HL-60/S4 (cell line): ENCODE measurements around the gene LRIF1.

Experiments used
- in situ Hi-C: fragments of 300-500 bp; cut with MboI; formaldehyde crosslinking; loops from 2 replicates; pipeline ENCODE4 v1.14.3; 2022; ENCODE audit warnings: low sequenced_read_pairs

LRIF1 gene, protein sequence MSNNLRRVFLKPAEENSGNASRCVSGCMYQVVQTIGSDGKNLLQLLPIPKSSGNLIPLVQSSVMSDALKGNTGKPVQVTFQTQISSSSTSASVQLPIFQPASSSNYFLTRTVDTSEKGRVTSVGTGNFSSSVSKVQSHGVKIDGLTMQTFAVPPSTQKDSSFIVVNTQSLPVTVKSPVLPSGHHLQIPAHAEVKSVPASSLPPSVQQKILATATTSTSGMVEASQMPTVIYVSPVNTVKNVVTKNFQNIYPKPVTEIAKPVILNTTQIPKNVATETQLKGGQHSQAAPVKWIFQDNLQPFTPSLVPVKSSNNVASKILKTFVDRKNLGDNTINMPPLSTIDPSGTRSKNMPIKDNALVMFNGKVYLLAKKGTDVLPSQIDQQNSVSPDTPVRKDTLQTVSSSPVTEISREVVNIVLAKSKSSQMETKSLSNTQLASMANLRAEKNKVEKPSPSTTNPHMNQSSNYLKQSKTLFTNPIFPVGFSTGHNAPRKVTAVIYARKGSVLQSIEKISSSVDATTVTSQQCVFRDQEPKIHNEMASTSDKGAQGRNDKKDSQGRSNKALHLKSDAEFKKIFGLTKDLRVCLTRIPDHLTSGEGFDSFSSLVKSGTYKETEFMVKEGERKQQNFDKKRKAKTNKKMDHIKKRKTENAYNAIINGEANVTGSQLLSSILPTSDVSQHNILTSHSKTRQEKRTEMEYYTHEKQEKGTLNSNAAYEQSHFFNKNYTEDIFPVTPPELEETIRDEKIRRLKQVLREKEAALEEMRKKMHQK

DNA sequence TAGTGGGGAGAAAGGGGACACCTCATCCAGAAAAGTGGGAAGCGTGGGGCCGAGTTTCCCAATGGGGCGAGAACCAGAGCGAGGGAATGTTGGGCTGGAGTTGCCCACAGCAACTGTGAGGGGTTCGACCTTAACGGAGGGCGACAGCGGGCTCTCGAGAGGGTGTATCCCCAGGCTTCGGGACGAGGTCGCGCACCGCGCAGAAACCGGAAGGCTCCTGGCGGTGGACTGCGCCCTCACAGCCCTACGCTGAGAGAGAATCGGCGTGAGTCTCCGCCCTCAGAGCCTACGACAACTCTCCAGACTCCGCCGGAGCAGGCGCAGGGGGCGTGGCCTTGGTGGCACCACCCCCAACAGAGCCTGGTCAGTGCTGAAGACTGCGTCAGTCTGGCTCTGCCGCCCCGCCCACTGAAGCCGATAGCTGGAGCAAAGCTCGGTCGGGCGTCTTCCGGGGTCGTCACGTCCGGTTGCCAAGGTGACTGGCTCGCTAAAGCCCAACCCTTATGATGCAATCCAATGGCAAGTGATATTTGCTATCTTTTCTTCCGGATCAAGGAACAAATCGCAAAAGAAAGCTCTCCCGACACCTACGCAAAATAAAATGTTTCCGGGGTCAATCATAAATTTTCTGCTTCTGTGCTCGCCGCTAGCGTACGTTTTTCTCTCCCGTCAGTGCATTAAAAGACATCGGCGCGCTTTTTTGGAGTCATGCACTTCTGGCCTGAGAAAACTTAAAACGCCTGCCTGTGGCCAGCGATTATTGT, at the start of gene LRIF1:
Gene LRIF1, minus strand, starts transcription at position 232 of the 764 bp plus-strand sequence. CDS start 234 bp downstream, outside the sequence.
- in situ Hi-C loops: no loop called here

DNA sequence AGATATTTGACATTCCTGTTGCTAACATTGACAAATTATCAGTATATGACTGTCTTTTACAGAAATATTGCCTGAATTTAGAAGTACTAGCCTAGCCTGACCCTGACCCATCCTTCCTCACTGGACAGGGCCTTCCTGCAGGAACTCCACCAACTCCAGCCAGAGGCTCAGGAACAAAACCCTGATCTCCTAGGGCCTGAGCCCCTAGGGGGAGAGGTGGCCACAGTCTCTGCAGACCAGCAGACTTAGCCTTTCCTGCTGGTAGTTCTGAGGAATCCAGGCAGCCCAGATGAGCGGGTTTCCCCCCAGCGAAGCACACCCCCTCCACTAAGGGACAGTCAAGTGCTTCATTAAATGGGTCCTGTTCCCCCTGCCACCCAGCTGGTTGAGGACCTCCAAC, 44.3 kb upstream of the LRIF1 start:
- in situ Hi-C loops: loop anchor here (25.0 kb wide), 1 partner anchor 779 kb away; no protein-coding TSS in a partner anchor

DNA sequence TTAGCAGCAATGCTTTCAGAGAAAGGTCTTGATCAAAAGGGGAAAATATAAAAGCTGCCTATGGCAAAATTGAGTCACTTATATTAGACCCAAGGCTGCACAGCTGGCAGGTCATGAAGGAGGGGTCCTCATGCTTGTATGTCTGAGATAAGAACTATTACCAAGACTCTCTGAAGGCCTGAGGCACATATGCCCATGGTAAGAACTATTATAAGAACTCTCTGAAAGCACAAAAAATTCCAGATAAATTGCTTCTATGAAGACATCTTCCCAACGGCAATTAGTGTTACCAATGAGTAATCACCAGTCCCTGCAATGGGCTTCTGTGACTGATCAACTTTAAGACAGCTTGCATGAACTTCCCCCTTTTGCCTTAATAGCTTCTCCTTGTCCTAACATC, 42.8 kb upstream of the LRIF1 start:
- in situ Hi-C loops: loop anchor here (25.0 kb wide), 1 partner anchor 781 kb away; no protein-coding TSS in a partner anchor

DNA sequence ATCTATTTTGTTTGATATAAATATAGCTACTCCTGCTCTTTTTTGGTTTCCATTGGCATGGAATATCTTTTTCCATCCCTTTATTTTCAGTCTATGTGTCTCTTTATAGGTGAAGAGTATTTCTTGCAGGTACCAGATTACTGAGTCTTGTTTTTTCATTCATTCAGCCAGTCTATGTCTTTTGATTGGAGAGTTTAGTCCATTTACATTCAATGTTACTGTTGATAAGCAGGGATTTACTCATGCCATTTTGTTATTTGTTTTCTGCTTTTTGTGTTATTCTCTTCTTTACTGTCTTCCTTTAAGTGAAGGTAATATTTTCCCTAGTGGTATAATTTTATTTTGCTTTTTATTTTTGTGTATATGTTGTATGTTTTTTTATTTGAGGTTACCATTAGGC, 35.9 kb upstream of the LRIF1 start:
- in situ Hi-C loops: loop anchor here (25.0 kb wide), 3 partner anchors 212 to 788 kb away; partner anchors contain the start of gene KCNA2

DNA sequence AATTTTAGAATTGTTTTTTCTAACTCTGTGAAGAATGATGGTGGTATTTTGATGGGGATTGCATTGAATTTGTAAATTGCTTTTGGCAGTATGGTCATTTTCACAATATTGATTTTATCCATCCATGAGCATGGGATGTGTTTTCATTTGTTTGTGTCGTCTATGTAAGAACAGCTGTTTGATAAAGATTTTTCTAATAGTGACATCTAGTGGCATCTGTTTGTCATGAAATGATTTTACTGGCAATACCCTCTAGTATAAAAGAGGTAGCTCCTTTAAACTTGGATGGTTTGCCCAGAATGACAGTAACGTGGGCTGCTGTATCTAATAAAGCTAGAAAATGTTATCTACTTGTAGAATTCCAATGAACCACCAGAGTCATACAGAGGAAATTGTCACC, 28.6 kb upstream of the LRIF1 start:
- in situ Hi-C loops: loop anchor here (25.0 kb wide), 2 partner anchors 205 to 380 kb away; partner anchors contain the start of gene KCNA2

DNA sequence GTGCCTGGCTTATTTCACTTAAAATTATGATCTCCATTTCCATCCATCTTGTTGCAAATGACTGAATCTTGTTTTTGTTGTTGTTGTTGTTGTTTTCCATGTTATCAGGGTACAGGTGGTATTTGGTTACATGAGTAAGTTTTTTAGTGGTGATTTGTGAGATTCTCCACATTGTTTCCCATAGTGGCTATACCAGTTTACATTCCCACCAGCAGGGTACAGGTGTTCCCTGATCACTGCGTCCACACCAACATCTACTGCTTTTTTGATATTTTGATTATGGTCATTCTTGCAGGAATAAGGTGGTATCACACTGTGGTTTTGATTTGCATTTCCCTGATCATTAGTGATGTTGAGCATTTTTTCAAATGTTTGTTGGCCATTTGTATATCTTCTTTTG, 27.6 kb upstream of the LRIF1 start:
- in situ Hi-C loops: loop anchor here (25.0 kb wide), 2 partner anchors 204 to 379 kb away; partner anchors contain the start of gene KCNA2

DNA sequence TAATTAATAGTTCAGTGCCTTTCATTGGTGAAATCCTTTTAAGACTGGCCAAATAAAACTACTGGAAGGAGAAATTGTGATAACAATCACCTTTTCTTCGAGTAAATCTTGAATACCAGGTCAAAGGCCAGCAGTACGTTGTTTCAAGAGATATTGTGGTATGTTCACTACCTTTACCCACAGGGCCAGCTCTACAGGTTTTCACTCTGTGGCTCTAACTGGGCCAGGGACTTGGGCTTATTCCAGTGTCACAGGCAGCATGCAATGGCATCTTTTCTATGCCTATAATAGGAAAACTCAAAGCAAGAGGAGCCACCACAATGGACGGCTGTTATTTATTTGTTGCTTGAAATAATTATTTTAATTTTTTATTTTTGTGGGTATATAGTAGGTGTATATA, 26.8 kb upstream of the LRIF1 start:
- in situ Hi-C loops: loop anchor here (25.0 kb wide), 2 partner anchors 203 to 378 kb away; partner anchors contain the start of gene KCNA2

DNA sequence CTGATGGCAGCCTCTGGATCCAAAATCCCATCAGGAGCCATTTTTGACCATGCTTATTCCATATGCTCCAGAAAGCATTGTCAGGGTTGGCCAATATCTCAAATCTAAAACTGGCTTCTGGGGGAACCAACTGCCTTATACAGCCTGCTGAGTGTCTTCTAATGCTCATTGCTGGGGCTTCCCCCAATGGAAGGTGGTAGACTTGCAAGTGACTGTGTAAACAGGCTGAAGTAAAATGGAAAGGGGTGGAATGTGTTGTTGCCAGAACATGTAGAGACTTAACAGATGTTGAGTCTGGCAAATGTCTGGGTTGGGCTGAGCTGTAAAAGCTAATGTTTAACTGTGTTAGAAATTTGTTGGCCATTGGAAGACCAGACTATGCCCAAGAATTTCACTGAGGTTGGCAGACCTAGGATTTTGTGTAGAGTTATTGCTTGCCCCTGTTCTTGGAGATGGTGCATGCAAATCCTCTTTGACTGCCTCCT, 22.7 kb upstream of the LRIF1 start:
- in situ Hi-C loops: loop anchor here (25.0 kb wide), 2 partner anchors 199 to 374 kb away; partner anchors contain the start of gene KCNA2

DNA sequence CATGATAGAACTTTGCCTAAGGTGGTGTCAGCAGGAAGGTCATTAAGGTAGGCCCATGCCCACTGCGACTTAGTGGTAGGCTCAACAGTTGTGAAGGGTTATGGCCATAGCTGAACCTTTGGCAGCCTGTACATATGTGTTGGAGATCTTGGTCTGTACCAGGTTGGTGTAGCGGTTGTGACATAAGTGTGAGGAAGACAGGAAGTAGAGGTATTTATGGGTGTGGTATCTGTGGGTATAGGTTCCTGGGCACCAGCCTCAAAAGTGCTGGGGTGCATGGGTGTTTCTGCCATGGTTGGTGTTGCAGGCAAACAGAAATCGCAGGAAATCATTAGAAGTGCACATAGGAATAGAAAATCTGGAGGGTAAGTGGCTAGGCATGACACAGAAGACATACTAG, 18.6 kb upstream of the LRIF1 start:
- in situ Hi-C loops: loop anchor here (25.0 kb wide), 2 partner anchors 195 to 370 kb away; partner anchors contain the start of gene KCNA2

DNA sequence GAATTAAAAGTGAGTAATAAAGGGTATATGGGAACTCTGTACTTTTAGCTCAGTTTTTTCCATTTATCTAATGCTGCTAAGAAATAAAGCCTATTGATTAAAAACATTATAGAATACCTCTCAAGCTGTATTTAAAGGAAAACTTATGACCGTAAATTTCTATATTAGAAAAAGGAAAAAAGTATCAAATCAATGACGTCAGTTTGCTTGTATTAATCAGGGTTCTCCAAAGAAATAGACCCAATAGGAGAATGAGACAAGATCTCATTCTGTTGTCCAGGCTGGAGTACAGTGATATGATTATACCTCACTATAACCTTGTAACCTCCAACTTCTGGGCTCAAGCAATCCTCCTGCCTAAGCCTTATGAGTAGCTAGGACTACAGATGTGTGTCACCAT, 15.4 kb upstream of the LRIF1 start:
- in situ Hi-C loops: loop anchor here (25.0 kb wide), 2 partner anchors 192 to 367 kb away; partner anchors contain the start of gene KCNA2

DNA sequence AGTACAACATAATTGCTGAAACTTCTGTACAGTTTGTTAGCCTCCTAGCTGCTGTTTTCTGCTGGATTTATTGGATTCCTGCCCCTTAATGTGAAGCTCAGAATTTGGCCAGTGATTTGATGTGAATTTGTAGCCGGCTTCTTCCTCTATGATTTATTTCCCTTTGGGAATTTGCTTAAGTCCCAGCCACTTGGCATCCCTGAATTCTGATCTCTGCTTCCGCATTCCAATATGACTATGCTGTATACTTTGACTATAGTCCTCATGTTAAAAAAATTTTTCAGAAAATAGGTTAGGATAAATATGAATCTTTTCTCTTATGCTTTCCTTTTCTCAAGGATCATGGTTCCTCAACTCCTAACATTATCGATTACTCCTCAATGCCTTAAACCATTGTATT, 12.4 kb upstream of the LRIF1 start:
- in situ Hi-C loops: loop anchor here (25.0 kb wide), 2 partner anchors 189 to 364 kb away; partner anchors contain the start of gene KCNA2

DNA sequence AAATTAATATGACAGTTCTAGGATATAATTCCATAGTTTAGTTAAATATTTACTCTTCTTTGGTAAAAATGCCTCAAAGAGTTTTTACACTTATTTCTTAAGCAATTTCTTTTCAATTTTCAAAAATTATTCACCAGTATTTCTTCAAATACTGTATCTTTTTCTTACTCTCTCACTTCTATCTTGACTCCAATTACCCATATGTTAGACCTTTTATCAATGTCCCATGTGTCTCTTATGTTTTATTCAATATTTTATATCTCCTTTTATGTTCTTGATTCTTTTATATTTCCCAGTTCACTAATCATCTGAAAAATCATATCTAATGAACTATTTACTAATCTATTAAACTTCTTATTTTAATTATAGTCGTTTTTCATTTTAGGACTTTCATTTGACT, 11.5 kb upstream of the LRIF1 start:
- in situ Hi-C loops: loop anchor here (25.0 kb wide), 2 partner anchors 188 to 363 kb away; partner anchors contain the start of gene KCNA2

DNA sequence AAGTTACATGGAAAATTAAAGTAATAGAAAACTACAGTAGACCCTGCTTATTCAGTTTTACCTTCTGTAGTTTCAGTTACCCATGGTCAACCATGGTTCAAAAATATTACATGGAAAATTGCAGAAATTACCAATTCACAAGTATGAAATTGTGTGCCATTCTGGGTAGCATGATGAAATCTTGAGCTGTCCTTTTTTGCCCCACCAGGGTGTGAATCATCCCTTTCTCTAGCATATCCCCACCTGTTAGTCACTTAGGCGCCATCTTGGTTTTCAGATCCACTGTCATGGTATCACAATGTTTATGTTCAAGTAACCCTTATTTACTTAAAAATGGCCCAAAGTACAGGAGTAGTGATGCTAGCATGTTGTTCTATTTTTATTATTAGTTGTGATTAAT, 3.5 kb upstream of the LRIF1 start:
- in situ Hi-C loops: no loop called here

DNA sequence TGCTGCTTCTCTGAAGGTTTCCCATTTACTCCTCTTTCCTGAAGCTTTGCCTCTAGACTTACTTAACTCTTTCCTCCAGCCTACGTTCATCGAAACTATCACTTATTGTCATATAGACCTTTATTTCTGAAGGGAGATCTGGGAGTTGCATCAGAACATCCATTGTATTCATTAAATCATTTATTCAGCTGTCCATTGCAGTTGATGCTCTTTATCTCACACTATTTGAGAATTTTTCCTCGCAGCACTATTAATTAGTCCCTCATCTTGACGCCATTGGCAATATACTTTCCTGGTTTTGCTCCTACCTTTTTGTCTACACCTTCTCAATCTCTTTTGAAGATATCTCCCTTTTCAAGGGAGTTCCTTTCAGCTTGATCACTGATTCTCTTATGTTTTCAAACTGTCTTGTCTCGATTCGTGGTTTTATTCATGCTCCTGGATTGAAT, 757 bp upstream of the LRIF1 start:
- in situ Hi-C loops: no loop called here

DNA sequence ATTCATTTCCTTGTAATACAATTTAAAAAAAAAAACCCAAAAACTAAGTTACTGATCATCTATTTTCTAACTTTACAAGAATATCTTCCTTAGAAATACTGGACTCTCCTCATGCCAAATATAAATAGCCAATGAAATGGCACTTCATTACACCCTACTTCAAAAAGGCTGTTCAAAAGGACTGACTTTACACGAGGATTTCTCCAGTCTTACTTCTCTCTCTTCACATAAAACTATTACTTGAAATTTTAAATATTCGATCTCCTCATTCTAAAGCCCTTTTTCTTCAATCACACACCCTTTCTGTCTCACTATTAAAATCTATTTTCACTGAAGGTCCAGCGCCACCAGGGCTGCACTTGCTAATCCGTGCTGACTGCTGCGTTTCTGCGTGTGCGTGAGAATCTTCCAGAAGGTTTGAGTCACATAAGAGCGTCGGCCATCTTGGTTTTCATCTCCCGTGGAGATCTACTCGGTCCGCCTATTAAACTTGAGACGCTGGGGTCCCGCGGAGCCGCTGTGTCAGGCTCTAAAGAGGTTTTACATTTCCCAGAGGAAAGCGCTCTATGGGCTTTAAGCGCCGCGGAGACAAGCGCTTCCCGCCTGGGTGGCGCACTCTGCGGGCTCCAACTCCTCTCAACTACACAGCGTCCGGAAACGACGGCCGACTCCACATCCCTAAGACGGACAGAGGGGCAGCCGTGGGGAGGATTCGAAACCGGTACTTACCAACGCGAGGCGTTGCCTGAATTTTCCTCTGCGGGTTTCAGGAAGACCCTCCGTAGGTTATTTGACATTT, 631 bp downstream of the LRIF1 start:
- in situ Hi-C loops: no loop called here

DNA sequence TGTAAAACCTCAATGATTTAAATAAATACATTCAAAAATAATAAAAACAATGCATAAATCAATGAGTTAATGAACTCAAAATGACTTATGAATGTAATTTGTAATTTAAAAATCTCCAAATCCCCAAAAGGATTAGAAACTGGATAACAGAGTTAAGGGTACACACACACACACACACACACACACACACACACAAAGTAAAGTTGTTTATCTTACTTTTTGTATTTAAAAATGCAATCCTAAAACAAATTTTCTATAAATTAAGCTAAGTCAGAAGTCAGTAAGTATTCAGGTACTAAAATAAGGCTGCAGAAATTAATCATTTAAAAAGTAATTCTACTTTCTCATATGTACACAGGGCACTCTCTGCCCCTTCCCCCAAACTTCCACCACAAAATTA, 1.8 kb downstream of the LRIF1 start:
- in situ Hi-C loops: no loop called here

DNA sequence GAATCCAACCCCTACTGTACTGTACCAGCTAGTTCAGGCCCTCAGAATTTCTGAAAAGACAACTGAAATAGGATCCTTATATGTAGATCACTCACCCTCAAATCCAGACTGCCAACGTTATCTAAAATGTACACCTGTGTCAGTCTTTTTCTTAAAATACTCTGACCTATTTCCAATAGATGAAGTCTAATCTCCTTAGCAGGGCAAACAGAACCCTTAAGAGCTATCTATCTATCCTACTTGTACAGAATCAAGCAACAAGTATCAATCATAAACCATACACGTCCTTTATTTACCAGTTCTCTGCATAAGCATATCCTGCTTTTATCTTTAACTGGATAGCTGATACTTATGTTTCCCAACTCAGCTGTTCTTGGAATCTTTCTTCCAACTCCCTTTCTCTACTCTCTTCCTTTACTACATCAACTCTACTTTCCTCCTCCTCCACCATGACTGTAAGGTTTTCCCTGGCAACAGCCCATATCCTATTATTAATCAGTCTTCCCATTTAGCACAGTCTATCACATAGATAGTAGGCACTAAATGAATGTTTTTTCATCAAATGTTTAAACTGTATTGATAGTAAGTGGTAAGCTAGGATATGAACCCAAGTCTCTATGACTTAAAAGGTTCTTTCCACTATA, 2.8 kb downstream of the LRIF1 start:
- in situ Hi-C loops: no loop called here

DNA sequence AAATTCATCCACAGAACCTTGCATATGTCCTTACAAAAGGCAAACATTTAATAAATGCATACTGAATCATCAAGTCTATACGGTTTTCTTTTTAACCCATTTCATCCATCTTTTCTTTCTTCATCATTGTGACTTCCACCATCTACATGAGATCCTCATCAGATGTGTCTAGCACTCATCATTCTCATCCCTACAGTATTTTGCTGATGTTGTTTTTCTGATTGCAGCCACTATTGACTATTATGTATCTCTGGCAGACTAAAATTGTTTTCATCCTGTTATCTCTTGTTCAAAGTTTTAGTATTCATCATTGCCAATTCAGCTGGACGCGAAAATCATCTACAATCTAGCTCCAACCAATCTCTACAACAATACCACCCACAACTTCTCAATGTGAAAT, 5.9 kb downstream of the LRIF1 start:
- in situ Hi-C loops: no loop called here

DNA sequence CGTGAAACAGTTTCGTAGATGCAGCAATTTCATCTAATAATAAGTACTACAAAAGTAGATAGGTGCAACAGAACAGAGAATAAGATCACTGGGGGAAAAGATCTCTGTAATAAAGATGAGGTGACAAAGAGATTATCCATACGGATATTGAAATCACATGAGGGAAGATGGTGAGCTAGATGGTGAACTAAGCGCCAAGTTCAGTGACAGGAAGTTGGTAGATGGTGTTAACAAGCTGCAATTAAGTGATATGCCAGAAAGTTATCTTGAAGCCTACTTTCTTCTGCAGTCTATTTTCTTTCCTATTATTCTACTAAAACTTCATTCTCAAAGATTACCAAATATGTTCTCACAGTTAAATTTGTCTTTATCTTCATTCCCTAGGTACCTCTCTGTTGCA, 7.1 kb downstream of the LRIF1 start:
- in situ Hi-C loops: no loop called here
